ENCODE data around the gene XAB2.

The XAB2 gene

GRCh38 chr19:7623725-7624603 lies 5.4 kb downstream of the XAB2 start:
- CTCF ChIA-PET: interaction anchor here (0.6 to 1.7 kb wide), 5 partner anchors 10 to 1153 kb away, joined by 3 to 7 read pairs (median 3); partner anchors contain the start of gene TRAPPC5
- Histone ChIP-seq H3K36me3 (ENCODE audit: control insufficient read depth in 2 of 2, insufficient read depth in 1 of 2, low read length in 2 of 2) (peaks cover 0 to 81% of the 10 kb centered on the region in 2 experiments; a peak in 2 of 3 replicates), H3K27ac (ENCODE audit: extremely low read depth, low read depth, low read length) (no peak overlapping the region), H3K4me1 (ENCODE audit: control insufficient read depth, insufficient read depth, low read length) (no peaks in the 10 kb centered on the region; the same call in none of the 2 replicates), H3K9me3 (ENCODE audit: control insufficient read depth, insufficient read depth, low read depth, low read length) (no peaks in the 10 kb centered on the region), H3K4me3 (ENCODE audit: low read depth, low read length) (no peak overlapping the region)
- TF ChIP-seq GLIS1 (tag by site-specific recombination; IDR thresholded peaks at IDR 0.05): peak; percentile 92
- TF ChIP-seq ZNF561 (tag by site-specific recombination; IDR thresholded peaks at IDR 0.05; ENCODE audit: borderline replicate concordance): no peak
- POLR2A ChIA-PET: interaction anchor here (0.8 to 1.8 kb wide), 2 partner anchors 14 to 37 kb away, joined by 3 to 6 read pairs; partner anchors contain the start of gene STXBP2

- Histone ChIP-seq H3K36me3 (ENCODE audit: control insufficient read depth in 2 of 2, insufficient read depth in 1 of 2, low read length in 2 of 2) (peaks cover 0 to 89% of the 10 kb centered on the region in 2 experiments; a peak in 2 of 3 replicates), H3K4me3 (ENCODE audit: low read depth, low read length) (no peak overlapping the region), H3K4me1 (ENCODE audit: control insufficient read depth, insufficient read depth, low read length) (no peaks in the 10 kb centered on the region; the same call in 1 of the 2 replicates), H3K9me3 (ENCODE audit: control insufficient read depth, insufficient read depth, low read depth, low read length) (no peaks in the 10 kb centered on the region), H3K27ac (ENCODE audit: extremely low read depth, low read depth, low read length) (no peak overlapping the region)
- ChIA-PET POLR2A (interaction anchor here (0.9 to 1.8 kb wide), 2 partner anchors 14 to 17 kb away, joined by 4 to 6 read pairs; partner anchors contain the start of gene STXBP2), CTCF (interaction anchor here (0.6 to 1.7 kb wide), 2 partner anchors 22 to 54 kb away, joined by 3 to 7 read pairs; no protein-coding TSS in a partner anchor)
- TF ChIP-seq SP3 (tag by site-specific recombination; IDR thresholded peaks at IDR 0.05): 0 out of 2 replicates have a peak, but pooled peaks have one; percentile 11
- TF ChIP-seq ZBTB26 (tag by site-specific recombination; optimal IDR thresholded peaks at IDR 0.05): peak; percentile 23
- peak; percentile 54 for TF ChIP-seq SP2 (tag by site-specific recombination; IDR thresholded peaks at IDR 0.05)
- no peak for TF ChIP-seq OSR2 (tag by site-specific recombination; IDR thresholded peaks at IDR 0.05)
- peak; percentile 52; the same call in 1 of the 2 replicates for TF ChIP-seq SCRT2 (tag by site-specific recombination; IDR thresholded peaks at IDR 0.05)
- peak; percentile 62; the same call in 1 of the 2 replicates for TF ChIP-seq ZSCAN4 (tag by site-specific recombination; IDR thresholded peaks at IDR 0.05)
- 0 out of 2 replicates have a peak, but pooled peaks have one; percentile 15 for TF ChIP-seq KLF9 (tag by site-specific recombination; IDR thresholded peaks at IDR 0.05; ENCODE audit: low read depth)
- TF ChIP-seq ZBTB8A (tag by site-specific recombination; IDR thresholded peaks at IDR 0.05): peak; percentile 67; the same call in 1 of the 2 replicates
- TF ChIP-seq ZNF184 (tag by site-specific recombination; IDR thresholded peaks at IDR 0.05): no peak
Observed at GRCh38 chr19:7622933-7623685, 6.2 kb downstream of the XAB2 start.

- peaks cover 0 to 86% of the 10 kb centered on the region in 2 experiments; a peak in 2 of 3 replicates for H3K36me3 ChIP-seq (ENCODE audit: control insufficient read depth in 2 of 2, insufficient read depth in 1 of 2, low read length in 2 of 2)
- ChIA-PET POLR2A (interaction anchor here (0.6 to 2.0 kb wide), 2 partner anchors 9 to 15 kb away, joined by 3 to 14 read pairs; partner anchors contain the start of genes PET100 and XAB2), CTCF (interaction anchor here (1.1 to 1.8 kb wide), 2 partner anchors 52 to 518 kb away, joined by 3 to 6 read pairs; no protein-coding TSS in a partner anchor)
- TF ChIP-seq ZNF555 (tag by site-specific recombination; conservative IDR thresholded peaks at IDR 0.05) (no peak), ZNF148 (tag by site-specific recombination; IDR thresholded peaks at IDR 0.05; ENCODE audit: borderline replicate concordance) (no peak), ZBTB20 (tag by site-specific recombination; IDR thresholded peaks at IDR 0.05) (no peak), ZNF449 (tag by site-specific recombination; IDR thresholded peaks at IDR 0.05) (no peak), ZNF10 (tag by site-specific recombination; IDR thresholded peaks at IDR 0.05) (no peak), ZNF677 (tag by site-specific recombination; IDR thresholded peaks at IDR 0.05) (no peak)
Observed at GRCh38 chr19:7620442-7621412, 8.6 kb downstream of the XAB2 start.

More at GRCh38 chr19:7620442-7621412, 8.6 kb downstream of the XAB2 start:
- no peak overlapping the region for H3K27ac ChIP-seq (ENCODE audit: extremely low read depth, low read depth, low read length)
- H3K4me3 ChIP-seq (ENCODE audit: low read depth, low read length): no peak overlapping the region
- no peaks in the 10 kb centered on the region; the same call in 1 of the 2 replicates for H3K4me1 ChIP-seq (ENCODE audit: control insufficient read depth, insufficient read depth, low read length)
- no peaks in the 10 kb centered on the region for H3K9me3 ChIP-seq (ENCODE audit: control insufficient read depth, insufficient read depth, low read depth, low read length)

Measured in HEK293 (cell line).